Skeletal muscle tissue (tissue), 4 donors: ENCODE measurements around the gene PLAC8. TPM values are rescaled to one million over a fixed set of nuclear protein-coding genes. Genes with fewer than 3 reads are reported as not detected.
"Not testable (repeated sequence)": the region's sequence is repeated elsewhere in the genome, so short reads cannot be mapped to it uniquely, and the experiment has no call there.

Experiments used
- H3K27ac ChIP-seq: one replicate; pipeline ENCODE4 v1.7.0; 2013; ENCODE audit warnings: mild to moderate bottlenecking, low read depth, low read length, inconsistent platforms
- H3K27me3 ChIP-seq, 3 donors: one replicate each; pipeline ENCODE4 v1.7.0; 2013; ENCODE audit warnings: low read length in 3 of 3; ENCODE audit not compliant: control insufficient read depth in 3 of 3, insufficient read depth in 3 of 3
- H3K36me3 ChIP-seq, 3 donors: one replicate each; pipeline ENCODE4 v1.7.0; 2013; ENCODE audit warnings: low read length in 3 of 3; ENCODE audit not compliant: control insufficient read depth in 3 of 3, insufficient read depth in 3 of 3
- H3K4me1 ChIP-seq, 3 donors: one replicate each; pipeline ENCODE4 v1.7.0; 2013; ENCODE audit warnings: low read length in 3 of 3, mild to moderate bottlenecking in 3 of 3; ENCODE audit not compliant: control insufficient read depth in 3 of 3, insufficient read depth in 3 of 3
- H3K4me3 ChIP-seq, 3 donors: one replicate each; pipeline ENCODE4 v1.7.0; 2013; ENCODE audit warnings: low read length in 3 of 3
- H3K9ac ChIP-seq, 3 donors: one replicate each; pipeline ENCODE4 v1.7.0; 2013; ENCODE audit warnings: low read length in 3 of 3, mild to moderate bottlenecking in 3 of 3, moderate library complexity in 2 of 3, low read depth in 1 of 3
- H3K9me3 ChIP-seq, 3 donors: one replicate each; pipeline ENCODE4 v1.7.0; 2013; ENCODE audit warnings: low read length in 3 of 3; ENCODE audit not compliant: control insufficient read depth in 3 of 3
- total RNA-seq: library from RNA; depleted of rRNA; stranded (reverse); fragments of >200 nt; gene quantifications from one replicate; pipeline ENCODE4 v1.2.3, GENCODE V29; 2014
- donor health status: Osteomylitis.

PLAC8 gene
- total RNA-seq, result 11.0 TPM

DNA sequence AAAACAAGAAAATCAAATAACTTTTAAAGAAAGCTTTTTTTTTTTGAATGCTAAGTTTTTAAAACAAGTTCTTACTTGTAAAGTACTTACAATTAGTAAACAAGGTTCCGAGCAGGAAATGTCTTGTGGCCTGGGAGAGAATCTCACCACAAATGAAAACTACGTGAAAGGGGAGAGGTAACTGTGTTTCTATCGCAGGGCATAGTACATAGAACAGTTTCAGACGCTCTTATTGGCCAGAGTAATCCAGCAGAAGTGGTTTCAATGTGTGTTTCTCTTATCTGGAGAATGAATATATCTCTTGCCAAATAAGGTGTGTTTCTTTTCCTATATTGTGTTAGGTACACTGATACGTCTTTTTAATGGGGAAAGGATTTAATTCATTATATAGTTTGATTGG lies at the start of gene PLAC8:
TSS of gene PLAC8 (minus strand) at position 154 of the 400 bp plus-strand sequence. CDS start 6,808 bp downstream, outside the sequence.
- Histone ChIP-seq H3K9me3 (no peaks in the 10 kb centered on the region), H3K4me3 (no peak within 1 kb of the TSS), H3K4me1 (peaks cover 4 to 8% (median 6%) of the 10 kb centered on the region in 3 donors), H3K27me3 (no peaks in the 10 kb centered on the region), H3K36me3 (no peaks in the 10 kb centered on the region), H3K9ac (no peak within 1 kb of the TSS), H3K27ac (no peak within 1 kb of the TSS)

DNA sequence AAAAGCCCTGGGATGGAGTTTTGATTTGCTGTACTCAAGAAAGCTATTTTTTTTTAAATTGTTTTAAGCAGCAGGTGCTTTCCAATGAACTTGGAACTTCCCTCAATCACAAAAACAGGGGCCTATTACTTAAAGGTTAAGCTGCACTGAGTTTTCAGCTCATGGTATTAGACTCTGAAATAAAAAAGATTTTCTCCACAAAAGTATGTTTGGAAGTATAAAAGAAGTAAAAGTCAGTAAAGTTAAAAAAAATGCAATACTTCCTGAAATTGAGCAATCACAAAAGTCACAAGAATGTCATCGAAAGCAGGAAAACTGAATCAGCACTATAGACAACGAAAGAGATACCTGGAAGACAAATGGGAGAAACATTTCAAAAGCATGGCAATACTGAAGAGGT lies 38.9 kb upstream of the PLAC8 start:
- no peak overlapping the region for H3K27ac ChIP-seq
- no peak overlapping the region for H3K9ac ChIP-seq
- H3K4me3 ChIP-seq, result no peak overlapping the region
- H3K36me3 ChIP-seq, result no peaks in the 10 kb centered on the region
- H3K9me3 ChIP-seq, result no peaks in the 10 kb centered on the region
- no peaks in the 10 kb centered on the region for H3K4me1 ChIP-seq
- H3K27me3 ChIP-seq, result no peaks in the 10 kb centered on the region

DNA sequence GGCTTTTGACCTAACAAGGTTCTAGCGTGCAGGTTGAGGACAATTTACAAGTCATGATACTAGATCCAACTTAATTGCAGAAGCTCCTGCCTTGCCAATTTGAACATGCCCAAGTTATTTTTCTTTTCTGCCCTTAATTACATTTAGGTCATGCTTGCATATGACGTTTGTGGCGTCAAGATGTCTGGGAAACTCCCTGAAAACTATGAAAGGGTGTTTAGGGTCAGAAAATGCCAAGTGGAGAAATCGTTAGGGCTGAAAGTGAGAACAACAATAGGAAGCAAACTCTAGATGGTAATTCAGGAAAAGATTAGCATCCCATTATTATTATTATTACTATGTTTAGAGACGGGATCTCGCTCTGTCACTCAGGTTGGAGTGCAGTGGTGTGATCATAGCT lies 38.2 kb upstream of the PLAC8 start:
- no peaks in the 10 kb centered on the region for H3K4me1 ChIP-seq
- H3K27ac ChIP-seq, result no peak overlapping the region
- no peaks in the 10 kb centered on the region for H3K27me3 ChIP-seq
- no peak overlapping the region for H3K4me3 ChIP-seq
- no peaks in the 10 kb centered on the region for H3K9me3 ChIP-seq
- H3K9ac ChIP-seq, result no peak overlapping the region
- no peaks in the 10 kb centered on the region for H3K36me3 ChIP-seq

GRCh38 chr4:83151651-83152050 lies 37.1 kb upstream of the PLAC8 start:
- Histone ChIP-seq H3K9me3 (no peaks in the 10 kb centered on the region), H3K27ac (no peak overlapping the region), H3K9ac (no peak overlapping the region), H3K4me1 (no peaks in the 10 kb centered on the region), H3K27me3 (no peaks in the 10 kb centered on the region), H3K4me3 (no peak overlapping the region), H3K36me3 (no peaks in the 10 kb centered on the region)

- Histone ChIP-seq H3K4me1 (no peaks in the 10 kb centered on the region), H3K4me3 (no peak overlapping the region), H3K27ac (no peak overlapping the region), H3K36me3 (no peaks in the 10 kb centered on the region), H3K9me3 (no peaks in the 10 kb centered on the region), H3K9ac (no peak overlapping the region), H3K27me3 (no peaks in the 10 kb centered on the region)
Measured at GRCh38 chr4:83150653-83151330, 36.3 kb upstream of the PLAC8 start.

GRCh38 chr4:83149865-83150652 lies 35.5 kb upstream of the PLAC8 start:
- no peaks in the 10 kb centered on the region for H3K9me3 ChIP-seq

DNA sequence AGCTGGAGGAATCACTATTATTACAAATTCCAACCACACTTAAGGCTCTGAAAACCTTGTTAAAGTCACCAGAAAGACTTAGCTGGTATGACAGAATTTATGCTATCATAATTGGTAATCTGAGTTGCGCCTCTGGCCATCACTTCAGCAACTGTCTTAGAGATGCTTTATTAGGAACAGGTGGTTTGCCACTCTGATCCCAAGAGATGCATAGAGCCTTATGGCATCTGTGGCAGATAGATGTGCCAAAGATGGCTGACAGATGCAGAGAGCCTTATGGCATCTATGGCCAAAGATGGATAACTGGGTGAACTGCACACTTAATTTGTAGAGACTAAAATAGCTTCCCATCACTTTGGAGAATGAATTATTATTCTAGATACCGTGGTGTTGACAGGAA lies 32.3 kb upstream of the PLAC8 start:
- Histone ChIP-seq H3K36me3 (no peaks in the 10 kb centered on the region), H3K4me3 (no peak overlapping the region), H3K27me3 (no peaks in the 10 kb centered on the region), H3K9me3 (no peaks in the 10 kb centered on the region), H3K4me1 (no peaks in the 10 kb centered on the region), H3K27ac (no peak overlapping the region), H3K9ac (no peak overlapping the region)

More at GRCh38 chr4:83149865-83150652, 35.5 kb upstream of the PLAC8 start:
- H3K4me1 ChIP-seq, result no peaks in the 10 kb centered on the region
- no peak overlapping the region for H3K9ac ChIP-seq
- H3K4me3 ChIP-seq, result no peak overlapping the region
- H3K27ac ChIP-seq, result no peak overlapping the region
- no peaks in the 10 kb centered on the region for H3K27me3 ChIP-seq
- H3K36me3 ChIP-seq, result no peaks in the 10 kb centered on the region

DNA sequence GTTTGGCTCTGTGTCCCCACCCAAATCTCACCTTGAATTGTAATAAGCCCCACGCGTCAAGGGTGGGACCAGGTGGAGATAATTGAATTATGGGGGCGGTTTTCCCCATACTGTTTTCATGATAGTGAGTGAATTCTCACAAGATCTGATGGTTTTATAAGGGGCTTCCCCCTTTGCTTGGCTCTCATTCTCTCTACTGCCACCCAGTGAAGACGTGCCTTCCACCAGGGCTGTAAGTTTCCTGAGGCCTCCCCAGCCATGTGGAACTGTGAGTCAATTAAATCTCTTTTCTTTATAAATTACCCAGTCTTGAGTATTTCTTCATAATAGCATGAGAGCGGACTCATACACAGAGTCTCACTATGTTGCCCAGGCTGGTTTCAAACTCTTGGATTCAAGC lies 31.2 kb upstream of the PLAC8 start:
- H3K9ac ChIP-seq, H3K27ac ChIP-seq, H3K9me3 ChIP-seq, H3K27me3 ChIP-seq, H3K36me3 ChIP-seq, H3K4me3 ChIP-seq, H3K4me1 ChIP-seq: not testable (repeated sequence)

- H3K4me1 ChIP-seq, result no peaks in the 10 kb centered on the region
- no peaks in the 10 kb centered on the region for H3K36me3 ChIP-seq
- H3K9me3 ChIP-seq, result peaks cover 0 to 6% (median 0%) of the 10 kb centered on the region in 3 donors
- no peak overlapping the region for H3K9ac ChIP-seq
- no peak overlapping the region for H3K4me3 ChIP-seq
- no peak overlapping the region for H3K27ac ChIP-seq
- no peaks in the 10 kb centered on the region for H3K27me3 ChIP-seq
Measured at GRCh38 chr4:83139514-83140156, 25.1 kb upstream of the PLAC8 start.

- Histone ChIP-seq H3K4me3 (no peak overlapping the region), H3K4me1 (no peaks in the 10 kb centered on the region)
Measured at GRCh38 chr4:83138946-83139345, 24.4 kb upstream of the PLAC8 start.

More at GRCh38 chr4:83138946-83139345, 24.4 kb upstream of the PLAC8 start:
- Histone ChIP-seq H3K9ac (no peak overlapping the region), H3K27me3 (no peaks in the 10 kb centered on the region), H3K9me3 (peaks cover 0 to 6% (median 0%) of the 10 kb centered on the region in 3 donors), H3K27ac (no peak overlapping the region), H3K36me3 (no peaks in the 10 kb centered on the region)
